Retinal pigment epithelial cell (primary cell): ENCODE measurements around the gene NUP205.
A peak's percentile ranks its signal among the peaks of the same experiment; 100 is the strongest.
"Not testable (repeated sequence)": the region's sequence is repeated elsewhere in the genome, so short reads cannot be mapped to it uniquely, and the experiment has no call there.

Experiments
- DNase-seq: peaks from one replicate; pipeline ENCODE4 v3.0.0-alpha.2; 2010; ENCODE audit warnings: low read depth
- H3K4me3 ChIP-seq: 2 replicates; pipeline ENCODE4 v1.5.1; 2011; ENCODE audit warnings: mild to moderate bottlenecking, low read length, control low read depth, moderate library complexity
- TF ChIP-seq, protein P1 (sequence below): conservative IDR thresholded peaks from 2 replicates; pipeline ENCODE4 v1.5.1; 2011; ENCODE audit warnings: low read depth, low read length, control low read depth, inconsistent platforms

Gene NUP205

GRCh38 chr7:135616136-135616535 lies 58.4 kb downstream of the NUP205 start:
- TF ChIP-seq, protein P1, sequence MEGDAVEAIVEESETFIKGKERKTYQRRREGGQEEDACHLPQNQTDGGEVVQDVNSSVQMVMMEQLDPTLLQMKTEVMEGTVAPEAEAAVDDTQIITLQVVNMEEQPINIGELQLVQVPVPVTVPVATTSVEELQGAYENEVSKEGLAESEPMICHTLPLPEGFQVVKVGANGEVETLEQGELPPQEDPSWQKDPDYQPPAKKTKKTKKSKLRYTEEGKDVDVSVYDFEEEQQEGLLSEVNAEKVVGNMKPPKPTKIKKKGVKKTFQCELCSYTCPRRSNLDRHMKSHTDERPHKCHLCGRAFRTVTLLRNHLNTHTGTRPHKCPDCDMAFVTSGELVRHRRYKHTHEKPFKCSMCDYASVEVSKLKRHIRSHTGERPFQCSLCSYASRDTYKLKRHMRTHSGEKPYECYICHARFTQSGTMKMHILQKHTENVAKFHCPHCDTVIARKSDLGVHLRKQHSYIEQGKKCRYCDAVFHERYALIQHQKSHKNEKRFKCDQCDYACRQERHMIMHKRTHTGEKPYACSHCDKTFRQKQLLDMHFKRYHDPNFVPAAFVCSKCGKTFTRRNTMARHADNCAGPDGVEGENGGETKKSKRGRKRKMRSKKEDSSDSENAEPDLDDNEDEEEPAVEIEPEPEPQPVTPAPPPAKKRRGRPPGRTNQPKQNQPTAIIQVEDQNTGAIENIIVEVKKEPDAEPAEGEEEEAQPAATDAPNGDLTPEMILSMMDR: no peak
- DNase-seq: no peak
- H3K4me3 ChIP-seq: no peak overlapping the region

DNA sequence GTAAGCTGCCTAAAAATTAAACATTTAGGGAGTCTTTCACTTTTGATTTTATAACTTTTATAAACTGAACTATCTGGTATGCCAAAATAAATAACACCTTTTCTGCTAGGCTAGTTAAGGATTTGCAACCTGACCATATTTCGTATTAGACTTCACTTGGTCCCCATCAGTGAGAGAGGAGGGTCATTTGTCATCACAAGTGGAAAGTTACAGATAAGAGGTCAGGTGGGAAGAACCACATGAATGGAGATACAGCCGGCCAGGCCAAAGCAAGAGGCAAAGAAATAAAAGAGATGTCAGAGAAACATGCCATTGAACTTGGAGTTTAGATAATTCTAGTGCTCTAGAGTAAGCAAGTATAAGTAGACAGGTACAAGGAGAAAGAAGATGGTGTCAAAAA lies 60.1 kb downstream of the NUP205 start:
- no peak overlapping the region for H3K4me3 ChIP-seq
- TF ChIP-seq, protein P1: no peak
- no peak for DNase-seq

DNA sequence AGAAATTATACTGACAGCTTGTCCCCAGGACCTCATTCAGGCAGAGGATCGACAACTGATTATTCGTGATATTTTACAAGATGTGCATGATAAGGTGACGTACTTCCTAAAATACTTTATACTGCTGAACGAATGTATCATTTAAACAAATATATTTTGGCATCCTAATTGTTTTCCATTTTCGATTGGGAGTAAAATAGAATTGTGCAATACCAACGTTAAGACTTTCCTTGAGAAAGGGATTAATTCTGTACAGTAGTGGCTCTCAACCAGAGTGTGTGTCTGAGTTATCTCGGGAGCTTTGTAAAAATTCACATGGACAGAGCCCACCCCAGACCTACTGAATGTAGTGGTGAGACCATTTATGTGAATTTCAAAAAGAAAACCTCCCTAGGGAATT lies 60.8 kb downstream of the NUP205 start:
- TF ChIP-seq, protein P1: no peak
- no peak overlapping the region for H3K4me3 ChIP-seq
- peak; percentile 38 for DNase-seq

GRCh38 chr7:135620447-135620846 lies 62.7 kb downstream of the NUP205 start:
- TF ChIP-seq, protein P1: no peak
- DNase-seq: no peak
- no peak overlapping the region for H3K4me3 ChIP-seq

DNA sequence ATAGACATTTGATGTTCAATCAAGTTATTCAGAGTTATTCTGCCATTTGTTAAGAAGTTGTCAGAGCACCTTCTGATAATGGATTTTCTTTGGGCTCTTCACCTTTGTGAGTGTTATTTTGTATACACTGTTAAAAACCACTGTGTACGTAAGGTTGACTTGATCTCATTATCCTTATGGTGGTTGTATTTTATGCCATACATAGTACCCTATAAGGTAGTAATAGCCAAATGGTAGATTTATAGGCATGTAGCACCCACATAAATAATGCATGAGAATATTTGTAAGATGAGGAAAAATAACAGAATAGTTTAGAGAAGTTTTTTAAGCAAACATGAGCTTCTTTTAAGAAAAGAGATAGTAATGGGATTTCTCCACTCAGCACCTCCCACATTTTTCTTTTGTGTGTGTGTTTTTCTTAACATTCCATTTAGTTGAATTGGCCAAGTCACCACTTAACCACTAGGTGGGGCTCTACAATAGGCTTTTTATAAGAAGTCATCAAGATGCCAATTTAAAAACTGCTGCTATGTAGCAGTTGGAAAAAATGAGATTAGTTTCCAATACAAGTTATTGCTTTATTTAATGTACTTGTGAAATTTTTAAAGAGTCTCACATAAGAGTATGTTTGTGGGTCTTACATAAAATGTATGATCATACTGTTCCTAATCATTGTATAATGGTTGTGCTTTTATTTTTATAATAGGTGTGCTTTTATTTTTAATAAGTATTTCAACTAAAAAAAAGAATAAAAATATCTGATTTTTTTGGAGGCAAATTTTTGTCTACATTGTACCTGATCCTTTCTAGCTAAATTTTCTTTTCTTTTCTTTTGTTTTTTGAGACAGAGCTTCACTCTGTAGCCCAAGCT lies 63.5 kb downstream of the NUP205 start:
- DNase-seq: peak; percentile 58
- TF ChIP-seq, protein P1: peak; percentile 90
- no peak overlapping the region for H3K4me3 ChIP-seq

GRCh38 chr7:135634191-135634878 lies 76.6 kb downstream of the NUP205 start:
- no peak for DNase-seq
- H3K4me3 ChIP-seq: no peak overlapping the region
- TF ChIP-seq, protein P1: no peak

- not testable (repeated sequence) for H3K4me3 ChIP-seq, DNase-seq
Observed at GRCh38 chr7:135639690-135640089, 82.0 kb downstream of the NUP205 start.
